ENCODE measurements around the gene FAM181B.

GRCh38 chr11:82771781-82772180 is 38.1 kb upstream of the FAM181B start:
- TF ChIP-seq, protein P1, sequence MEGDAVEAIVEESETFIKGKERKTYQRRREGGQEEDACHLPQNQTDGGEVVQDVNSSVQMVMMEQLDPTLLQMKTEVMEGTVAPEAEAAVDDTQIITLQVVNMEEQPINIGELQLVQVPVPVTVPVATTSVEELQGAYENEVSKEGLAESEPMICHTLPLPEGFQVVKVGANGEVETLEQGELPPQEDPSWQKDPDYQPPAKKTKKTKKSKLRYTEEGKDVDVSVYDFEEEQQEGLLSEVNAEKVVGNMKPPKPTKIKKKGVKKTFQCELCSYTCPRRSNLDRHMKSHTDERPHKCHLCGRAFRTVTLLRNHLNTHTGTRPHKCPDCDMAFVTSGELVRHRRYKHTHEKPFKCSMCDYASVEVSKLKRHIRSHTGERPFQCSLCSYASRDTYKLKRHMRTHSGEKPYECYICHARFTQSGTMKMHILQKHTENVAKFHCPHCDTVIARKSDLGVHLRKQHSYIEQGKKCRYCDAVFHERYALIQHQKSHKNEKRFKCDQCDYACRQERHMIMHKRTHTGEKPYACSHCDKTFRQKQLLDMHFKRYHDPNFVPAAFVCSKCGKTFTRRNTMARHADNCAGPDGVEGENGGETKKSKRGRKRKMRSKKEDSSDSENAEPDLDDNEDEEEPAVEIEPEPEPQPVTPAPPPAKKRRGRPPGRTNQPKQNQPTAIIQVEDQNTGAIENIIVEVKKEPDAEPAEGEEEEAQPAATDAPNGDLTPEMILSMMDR (IDR thresholded peaks at IDR 0.05; ENCODE audit: insufficient read depth, low read length), result no peak
- TF ChIP-seq POLR2AphosphoS5 (IDR thresholded peaks at IDR 0.05; ENCODE audit: low read depth) (no peak), GABPA (IDR thresholded peaks at IDR 0.05; ENCODE audit: low read depth) (no peak), SPI1 (IDR thresholded peaks at IDR 0.05; ENCODE audit: borderline replicate concordance, low read depth) (no peak)
- TF ChIP-seq, protein P2, sequence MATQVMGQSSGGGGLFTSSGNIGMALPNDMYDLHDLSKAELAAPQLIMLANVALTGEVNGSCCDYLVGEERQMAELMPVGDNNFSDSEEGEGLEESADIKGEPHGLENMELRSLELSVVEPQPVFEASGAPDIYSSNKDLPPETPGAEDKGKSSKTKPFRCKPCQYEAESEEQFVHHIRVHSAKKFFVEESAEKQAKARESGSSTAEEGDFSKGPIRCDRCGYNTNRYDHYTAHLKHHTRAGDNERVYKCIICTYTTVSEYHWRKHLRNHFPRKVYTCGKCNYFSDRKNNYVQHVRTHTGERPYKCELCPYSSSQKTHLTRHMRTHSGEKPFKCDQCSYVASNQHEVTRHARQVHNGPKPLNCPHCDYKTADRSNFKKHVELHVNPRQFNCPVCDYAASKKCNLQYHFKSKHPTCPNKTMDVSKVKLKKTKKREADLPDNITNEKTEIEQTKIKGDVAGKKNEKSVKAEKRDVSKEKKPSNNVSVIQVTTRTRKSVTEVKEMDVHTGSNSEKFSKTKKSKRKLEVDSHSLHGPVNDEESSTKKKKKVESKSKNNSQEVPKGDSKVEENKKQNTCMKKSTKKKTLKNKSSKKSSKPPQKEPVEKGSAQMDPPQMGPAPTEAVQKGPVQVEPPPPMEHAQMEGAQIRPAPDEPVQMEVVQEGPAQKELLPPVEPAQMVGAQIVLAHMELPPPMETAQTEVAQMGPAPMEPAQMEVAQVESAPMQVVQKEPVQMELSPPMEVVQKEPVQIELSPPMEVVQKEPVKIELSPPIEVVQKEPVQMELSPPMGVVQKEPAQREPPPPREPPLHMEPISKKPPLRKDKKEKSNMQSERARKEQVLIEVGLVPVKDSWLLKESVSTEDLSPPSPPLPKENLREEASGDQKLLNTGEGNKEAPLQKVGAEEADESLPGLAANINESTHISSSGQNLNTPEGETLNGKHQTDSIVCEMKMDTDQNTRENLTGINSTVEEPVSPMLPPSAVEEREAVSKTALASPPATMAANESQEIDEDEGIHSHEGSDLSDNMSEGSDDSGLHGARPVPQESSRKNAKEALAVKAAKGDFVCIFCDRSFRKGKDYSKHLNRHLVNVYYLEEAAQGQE (IDR thresholded peaks at IDR 0.05; ENCODE audit: insufficient replicate concordance, low read depth), result no peak

Data from HL-60 (cell line).